Epithelial cell of esophagus (primary cell): ENCODE data around the gene EXOC6.

ENCODE experiments used
- DNase-seq: peaks from one replicate; pipeline ENCODE4 v3.0.0; 2010; ENCODE audit warnings: low read depth
- H3K4me3 ChIP-seq: 2 replicates; pipeline ENCODE4 v1.5.1; 2011; ENCODE audit warnings: mild to moderate bottlenecking, low read length, control low read depth
- TF ChIP-seq, protein P1 (sequence below): IDR thresholded peaks from 2 replicates; pipeline ENCODE4 v1.5.1; 2011; ENCODE audit warnings: low read depth, mild to moderate bottlenecking, low read length, control low read depth, inconsistent platforms; ENCODE audit not compliant: insufficient read depth; ENCODE audit errors: missing control alignments

Gene EXOC6

DNA sequence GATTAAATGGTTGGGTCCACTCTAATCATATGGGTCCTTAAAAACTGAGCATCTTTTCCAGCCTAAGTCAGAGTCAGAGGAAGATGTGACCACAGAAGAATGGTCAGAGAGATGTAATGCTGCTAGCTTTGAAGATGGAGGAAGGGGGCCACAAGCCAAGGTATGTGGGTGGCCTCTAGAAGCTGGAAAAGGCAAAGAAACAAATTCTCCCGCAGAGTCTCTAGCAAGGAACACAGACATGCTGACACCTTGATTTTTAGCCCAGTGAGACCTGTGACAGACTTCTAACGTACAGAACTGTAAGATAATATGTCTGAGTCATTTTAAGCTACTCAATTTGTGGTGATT lies 1.5 kb upstream of the EXOC6 start:
- TF ChIP-seq, protein P1, sequence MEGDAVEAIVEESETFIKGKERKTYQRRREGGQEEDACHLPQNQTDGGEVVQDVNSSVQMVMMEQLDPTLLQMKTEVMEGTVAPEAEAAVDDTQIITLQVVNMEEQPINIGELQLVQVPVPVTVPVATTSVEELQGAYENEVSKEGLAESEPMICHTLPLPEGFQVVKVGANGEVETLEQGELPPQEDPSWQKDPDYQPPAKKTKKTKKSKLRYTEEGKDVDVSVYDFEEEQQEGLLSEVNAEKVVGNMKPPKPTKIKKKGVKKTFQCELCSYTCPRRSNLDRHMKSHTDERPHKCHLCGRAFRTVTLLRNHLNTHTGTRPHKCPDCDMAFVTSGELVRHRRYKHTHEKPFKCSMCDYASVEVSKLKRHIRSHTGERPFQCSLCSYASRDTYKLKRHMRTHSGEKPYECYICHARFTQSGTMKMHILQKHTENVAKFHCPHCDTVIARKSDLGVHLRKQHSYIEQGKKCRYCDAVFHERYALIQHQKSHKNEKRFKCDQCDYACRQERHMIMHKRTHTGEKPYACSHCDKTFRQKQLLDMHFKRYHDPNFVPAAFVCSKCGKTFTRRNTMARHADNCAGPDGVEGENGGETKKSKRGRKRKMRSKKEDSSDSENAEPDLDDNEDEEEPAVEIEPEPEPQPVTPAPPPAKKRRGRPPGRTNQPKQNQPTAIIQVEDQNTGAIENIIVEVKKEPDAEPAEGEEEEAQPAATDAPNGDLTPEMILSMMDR = no peak
- no peak overlapping the region for H3K4me3 ChIP-seq
- no peak for DNase-seq

DNA sequence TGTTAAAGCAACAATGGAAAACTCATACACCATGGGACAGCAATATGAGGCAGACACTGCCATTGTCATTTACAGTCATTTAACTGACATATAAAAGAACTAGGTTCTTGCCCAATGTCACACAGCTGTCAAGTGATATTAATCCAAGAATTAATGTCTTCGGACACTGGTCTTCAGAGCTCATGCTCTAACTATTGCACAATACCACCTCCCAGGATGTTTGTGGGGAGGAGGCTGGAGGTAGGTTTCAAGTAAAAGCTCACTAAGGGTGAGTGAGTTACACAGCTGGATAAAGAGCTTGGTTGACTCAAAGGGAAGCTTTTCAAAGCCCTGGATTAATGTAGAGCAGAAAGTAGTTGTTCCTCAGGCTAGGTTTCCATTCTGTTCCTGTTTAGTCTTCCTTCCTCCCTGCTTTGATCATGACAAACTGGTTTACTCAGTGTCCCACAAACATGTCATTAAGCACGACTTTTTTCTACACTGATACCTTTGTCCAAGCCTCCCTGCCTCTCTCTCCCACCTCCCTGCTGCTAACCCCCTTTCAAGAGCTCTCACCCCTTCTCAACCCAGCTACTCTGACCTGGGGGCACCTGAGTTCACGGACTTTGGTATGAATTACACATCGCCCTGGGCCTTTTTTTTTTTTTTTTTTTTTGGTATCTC lies 987 bp upstream of the EXOC6 start:
- peak; percentile 83 for DNase-seq
- TF ChIP-seq, protein P1 = no peak
- H3K4me3 ChIP-seq = peak overlapping the region; percentile 5

DNA sequence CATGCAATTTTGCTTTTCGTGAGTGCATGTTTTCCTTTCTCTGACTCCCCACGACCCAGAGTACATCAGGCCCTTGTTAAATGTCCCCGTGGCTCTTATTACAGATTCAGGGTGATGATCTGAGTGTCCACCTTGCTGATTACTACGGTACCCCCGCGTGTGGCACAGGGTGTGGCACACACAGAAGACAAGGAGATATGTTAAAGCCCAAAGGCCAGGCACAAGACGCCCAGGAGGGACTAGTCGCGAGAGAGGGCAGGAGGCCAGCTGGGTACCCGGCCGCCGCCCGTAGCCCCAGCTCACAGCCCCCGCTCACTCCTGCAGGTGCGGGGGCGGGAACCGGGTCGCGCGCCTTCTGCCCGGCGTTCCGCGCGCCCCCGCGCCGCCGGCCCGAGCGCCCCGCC lies 281 bp upstream of the EXOC6 start:
- DNase-seq = no peak
- peak overlapping the region; percentile 51 for H3K4me3 ChIP-seq
- TF ChIP-seq, protein P1 = no peak

DNA sequence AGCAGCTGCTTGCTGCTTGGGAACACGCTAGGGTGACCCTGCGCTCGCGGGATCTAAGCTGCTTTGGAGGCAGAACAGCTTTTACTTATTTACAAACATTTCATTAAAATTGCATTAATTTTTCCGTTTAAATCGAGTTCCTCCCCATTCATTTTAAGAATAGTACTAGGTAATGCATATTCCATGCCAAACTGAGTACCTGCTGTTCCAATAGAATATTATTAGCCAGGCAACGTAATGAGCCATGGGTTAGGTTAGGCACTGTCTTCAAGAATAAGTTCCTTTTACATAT lies 860 bp downstream of the EXOC6 start:
- peak overlapping the region; percentile 58 for H3K4me3 ChIP-seq
- TF ChIP-seq, protein P1 = no peak
- peak; percentile 17 for DNase-seq

DNA sequence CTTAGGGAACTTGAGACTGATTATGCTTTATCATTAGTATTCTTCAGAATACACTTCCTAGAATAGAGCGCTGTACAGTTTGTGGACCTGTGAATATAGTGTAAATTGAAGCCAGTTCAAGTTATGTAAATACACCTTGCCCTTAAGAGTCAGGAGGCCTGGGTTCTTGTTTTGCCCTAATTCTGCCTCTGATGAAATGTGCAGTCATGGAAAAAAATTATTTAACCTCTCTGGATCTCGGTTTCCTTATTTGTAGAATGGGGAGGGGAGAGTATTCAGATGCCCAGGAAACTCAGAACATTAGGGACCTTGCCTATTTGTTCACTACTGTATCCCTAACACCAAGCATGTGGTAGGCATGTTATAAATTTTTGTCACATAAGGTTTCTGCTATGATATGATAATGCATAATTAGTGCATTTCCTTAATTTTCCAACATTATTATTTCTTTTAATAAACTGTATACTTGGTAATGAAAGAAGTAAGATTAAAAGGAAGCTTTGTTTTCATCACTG lies 1.3 kb downstream of the EXOC6 start:
- no peak overlapping the region for H3K4me3 ChIP-seq
- TF ChIP-seq, protein P1 = no peak
- no peak for DNase-seq

DNA sequence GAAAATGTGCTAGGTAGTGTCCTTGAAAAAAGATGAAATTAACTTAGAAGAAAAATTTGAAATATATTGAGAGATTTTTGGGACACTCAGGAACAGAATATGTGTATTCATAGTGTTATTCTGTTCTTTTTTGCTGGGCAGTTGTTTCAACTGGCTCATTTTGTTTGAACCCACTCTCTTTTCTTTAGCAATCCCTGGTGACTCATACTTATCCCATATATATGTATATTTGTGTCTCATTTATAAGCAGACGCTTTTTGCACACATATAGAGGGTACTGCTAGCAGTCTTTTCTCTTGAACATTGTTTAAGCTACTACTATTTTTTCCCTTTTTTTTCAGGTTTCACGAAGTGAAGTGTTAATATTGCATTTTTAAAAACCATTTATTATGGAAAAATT lies 1.9 kb downstream of the EXOC6 start:
- TF ChIP-seq, protein P1 = no peak
- H3K4me3 ChIP-seq = no peak overlapping the region
- DNase-seq = peak; percentile 42

DNA sequence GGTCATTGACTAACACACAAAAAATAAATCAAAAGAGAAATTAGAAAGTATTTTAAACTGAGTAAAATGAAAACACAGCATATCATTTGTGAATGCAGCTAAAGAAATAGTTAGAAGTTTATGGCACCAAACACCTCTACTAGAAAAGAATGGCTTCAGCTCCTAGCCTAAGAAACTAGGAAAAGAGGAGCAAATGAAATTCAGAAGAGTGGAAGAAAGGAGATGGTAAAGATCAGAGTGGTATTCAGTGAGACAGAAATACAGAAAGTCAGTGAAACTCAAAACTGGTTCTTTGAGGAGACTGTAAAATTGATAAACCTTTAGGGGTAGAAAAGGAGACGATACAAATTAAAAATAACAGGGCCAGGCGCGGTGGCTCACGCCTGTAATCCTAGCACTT lies 2.7 kb downstream of the EXOC6 start:
- no peak for DNase-seq
- no peak overlapping the region for H3K4me3 ChIP-seq
- TF ChIP-seq, protein P1 = no peak
